Measurements from ENCODE around the gene ZNF649.
"Not testable (repeated sequence)": the region's sequence is repeated elsewhere in the genome, so short reads cannot be mapped to it uniquely, and the experiment has no call there.

DNA sequence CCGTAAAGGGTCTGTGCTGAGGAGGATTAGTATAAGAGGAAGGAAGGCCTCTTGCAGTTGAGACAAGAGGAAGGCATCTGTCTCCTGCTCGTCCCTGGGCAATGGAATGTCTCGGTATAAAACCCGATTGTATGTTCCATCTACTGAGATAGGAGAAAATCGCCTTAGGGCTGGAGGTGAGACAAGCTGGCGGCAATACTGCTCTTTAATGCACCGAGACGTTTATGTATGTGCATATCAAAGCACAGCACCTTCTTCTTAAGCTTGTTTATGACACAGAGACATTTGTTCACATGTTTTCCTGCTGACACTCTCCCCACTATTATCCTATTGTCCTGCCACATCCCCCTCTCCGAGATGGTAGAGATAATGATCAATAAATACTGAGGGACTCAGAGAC is 1.3 kb upstream of the ZNF649 start:
- not testable (repeated sequence) for TF ChIP-seq EZH2phosphoT487 (IDR thresholded peaks at IDR 0.05; ENCODE audit: low read depth, severe bottlenecking, unreplicated experiment)
- TF ChIP-seq, protein P1, sequence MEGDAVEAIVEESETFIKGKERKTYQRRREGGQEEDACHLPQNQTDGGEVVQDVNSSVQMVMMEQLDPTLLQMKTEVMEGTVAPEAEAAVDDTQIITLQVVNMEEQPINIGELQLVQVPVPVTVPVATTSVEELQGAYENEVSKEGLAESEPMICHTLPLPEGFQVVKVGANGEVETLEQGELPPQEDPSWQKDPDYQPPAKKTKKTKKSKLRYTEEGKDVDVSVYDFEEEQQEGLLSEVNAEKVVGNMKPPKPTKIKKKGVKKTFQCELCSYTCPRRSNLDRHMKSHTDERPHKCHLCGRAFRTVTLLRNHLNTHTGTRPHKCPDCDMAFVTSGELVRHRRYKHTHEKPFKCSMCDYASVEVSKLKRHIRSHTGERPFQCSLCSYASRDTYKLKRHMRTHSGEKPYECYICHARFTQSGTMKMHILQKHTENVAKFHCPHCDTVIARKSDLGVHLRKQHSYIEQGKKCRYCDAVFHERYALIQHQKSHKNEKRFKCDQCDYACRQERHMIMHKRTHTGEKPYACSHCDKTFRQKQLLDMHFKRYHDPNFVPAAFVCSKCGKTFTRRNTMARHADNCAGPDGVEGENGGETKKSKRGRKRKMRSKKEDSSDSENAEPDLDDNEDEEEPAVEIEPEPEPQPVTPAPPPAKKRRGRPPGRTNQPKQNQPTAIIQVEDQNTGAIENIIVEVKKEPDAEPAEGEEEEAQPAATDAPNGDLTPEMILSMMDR (IDR thresholded peaks at IDR 0.05; ENCODE audit: poor library complexity) = not testable (repeated sequence)

All from hepatocyte (in vitro differentiated cells).